GM18526 (cell line): ENCODE data around the gene BCL2.

Source experiments
- POLR2A ChIP-seq: IDR thresholded peaks from 3 replicates; pipeline ENCODE4 v1.6.1; 2011; ENCODE audit not compliant: insufficient read length; ENCODE audit errors: extremely low read depth

BCL2 gene

DNA sequence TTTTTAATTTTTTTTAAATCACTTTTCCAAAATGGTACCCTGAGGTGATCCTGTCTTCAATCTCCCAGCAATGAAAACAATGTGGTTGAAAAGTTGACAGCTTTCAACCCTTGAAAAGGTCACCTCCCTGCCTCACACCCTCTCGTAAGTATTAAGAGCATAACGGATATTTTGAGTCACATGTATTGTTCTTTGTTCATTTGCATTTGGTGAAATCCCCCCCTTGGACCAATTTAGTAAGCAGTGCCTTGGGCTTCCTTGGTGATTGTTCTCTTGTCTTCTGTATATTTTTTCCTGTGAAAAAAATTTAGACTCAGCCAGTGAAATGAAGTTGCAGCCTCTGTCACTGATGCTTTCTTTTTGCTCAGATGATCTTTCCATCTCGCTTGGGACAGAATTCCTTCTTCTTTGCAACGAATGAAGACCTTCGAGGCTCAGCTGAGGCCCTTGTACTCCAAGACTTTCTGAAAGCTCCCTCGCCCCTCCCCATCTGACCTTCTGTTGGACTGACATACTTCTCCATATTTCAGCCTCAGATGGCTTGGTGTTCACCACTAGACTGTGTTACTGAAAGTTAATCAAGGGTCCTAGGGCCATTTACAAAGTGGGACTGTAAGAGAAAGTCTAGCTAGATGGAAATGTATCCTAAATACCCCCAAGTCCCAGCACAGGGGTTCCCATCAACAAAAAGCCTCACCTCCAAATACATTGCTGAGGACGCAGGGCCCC lies 158.4 kb downstream of the BCL2 start:
- TF ChIP-seq POLR2A = no peak

DNA sequence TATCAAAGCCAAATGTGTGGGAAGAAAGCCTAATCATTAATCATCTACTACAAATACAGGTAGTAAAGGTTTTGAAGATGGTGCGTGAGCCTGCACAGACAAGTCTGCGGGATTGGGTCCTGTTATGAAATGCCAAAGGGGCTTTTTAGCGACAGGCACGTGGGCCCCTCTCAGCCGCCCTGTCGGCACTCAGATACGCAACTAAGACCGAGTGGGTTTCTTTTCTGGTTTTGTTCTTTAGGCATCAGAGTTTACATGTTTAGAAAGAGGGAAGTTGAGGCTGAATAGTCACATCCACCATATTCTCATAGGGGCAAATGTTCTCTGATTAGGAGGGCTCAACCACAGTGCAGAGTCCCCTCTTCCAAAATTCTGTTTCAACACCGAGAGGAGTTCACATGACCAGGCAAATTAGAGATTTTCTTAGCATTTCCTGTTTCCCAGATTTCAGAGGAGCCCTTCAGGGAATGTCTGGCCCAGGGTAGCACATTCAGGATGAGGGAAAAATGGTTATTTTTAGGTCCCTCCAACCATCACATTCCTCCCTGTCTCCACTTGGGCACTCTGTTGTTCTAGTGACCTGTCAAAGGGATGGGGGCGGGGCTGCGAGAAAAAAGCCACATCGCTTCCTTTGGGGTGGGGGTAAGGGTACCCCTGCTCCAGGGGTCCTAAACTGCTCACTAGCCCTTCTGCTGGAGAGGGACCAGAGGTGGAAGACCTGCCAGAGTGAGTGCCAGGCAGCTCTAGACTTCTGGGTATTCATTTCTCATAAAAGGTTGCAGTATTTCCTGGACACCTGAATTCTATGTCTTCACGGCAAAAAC lies 159.2 kb downstream of the BCL2 start:
- TF ChIP-seq POLR2A = no peak

- no peak for TF ChIP-seq POLR2A
These were observed 160.0 kb downstream of the BCL2 start for GRCh38 chr18:63159590-63159989.

DNA sequence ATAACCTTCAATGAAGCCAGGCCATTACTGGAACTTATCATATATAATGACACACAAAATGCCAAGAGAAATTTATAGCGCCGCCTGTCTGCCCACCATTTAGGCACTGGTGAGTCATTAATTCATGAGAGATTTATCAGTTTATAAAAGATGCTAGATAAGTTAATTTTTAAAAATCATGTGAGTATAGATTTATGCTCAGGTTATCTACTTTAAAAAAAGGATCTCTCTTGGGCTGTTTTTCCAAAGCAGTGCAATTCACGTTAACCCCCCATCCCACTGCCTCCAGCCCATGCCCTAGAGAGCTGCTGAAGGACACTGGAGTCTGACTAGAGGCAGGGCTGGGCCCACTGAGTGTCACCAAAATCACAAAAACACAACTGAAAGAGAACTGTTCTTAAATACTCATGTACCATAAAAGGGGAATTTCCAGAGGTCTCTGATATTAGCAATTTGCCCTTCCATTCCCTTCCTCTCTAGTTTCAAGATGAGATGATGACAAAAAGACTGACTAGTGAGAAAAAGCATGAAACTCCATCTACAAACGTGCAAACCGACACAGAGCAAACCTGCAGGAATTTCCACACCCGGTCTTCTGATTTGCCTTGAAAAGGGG lies 160.8 kb downstream of the BCL2 start:
- no peak for TF ChIP-seq POLR2A

- TF ChIP-seq POLR2A = no peak
These were observed 161.4 kb downstream of the BCL2 start for GRCh38 chr18:63158012-63158631.

GRCh38 chr18:63157293-63158011 lies 162.1 kb downstream of the BCL2 start:
- TF ChIP-seq POLR2A = no peak

GRCh38 chr18:63155910-63156773 lies 163.4 kb downstream of the BCL2 start:
- TF ChIP-seq POLR2A = no peak

DNA sequence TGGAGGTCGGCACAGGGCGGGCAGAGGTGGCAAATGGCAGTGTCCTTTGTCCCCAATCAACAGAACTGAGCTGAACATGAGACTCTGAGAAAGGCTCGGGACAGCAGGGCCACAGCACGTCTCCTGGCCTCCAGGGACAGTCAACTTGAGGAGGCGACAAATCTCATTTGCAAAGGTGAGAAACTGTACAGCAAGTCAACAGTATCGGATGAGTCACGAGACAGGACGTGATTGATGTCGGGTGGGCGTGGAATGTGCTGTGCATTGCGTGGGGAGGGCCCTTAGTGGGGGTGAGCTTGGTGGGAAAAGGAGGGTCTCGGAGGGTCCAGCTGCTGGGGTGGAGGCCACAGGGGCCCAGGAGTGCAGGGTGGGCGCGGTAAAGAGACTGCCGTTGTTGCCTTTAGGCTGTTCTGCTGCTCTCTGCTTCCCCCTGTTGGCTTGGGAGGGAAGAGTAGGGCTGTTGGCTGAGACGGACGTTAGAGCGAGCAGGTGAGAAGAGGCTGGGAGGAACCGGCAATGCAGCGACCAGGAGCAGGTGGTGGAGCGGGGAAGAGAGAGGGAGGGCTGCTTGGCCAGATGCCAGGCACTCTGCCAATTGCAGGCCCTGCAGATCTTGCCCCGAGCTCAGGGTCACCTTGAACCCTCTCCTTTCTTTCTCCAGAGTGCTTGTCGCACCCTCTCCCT lies 164.3 kb downstream of the BCL2 start:
- TF ChIP-seq POLR2A = no peak

DNA sequence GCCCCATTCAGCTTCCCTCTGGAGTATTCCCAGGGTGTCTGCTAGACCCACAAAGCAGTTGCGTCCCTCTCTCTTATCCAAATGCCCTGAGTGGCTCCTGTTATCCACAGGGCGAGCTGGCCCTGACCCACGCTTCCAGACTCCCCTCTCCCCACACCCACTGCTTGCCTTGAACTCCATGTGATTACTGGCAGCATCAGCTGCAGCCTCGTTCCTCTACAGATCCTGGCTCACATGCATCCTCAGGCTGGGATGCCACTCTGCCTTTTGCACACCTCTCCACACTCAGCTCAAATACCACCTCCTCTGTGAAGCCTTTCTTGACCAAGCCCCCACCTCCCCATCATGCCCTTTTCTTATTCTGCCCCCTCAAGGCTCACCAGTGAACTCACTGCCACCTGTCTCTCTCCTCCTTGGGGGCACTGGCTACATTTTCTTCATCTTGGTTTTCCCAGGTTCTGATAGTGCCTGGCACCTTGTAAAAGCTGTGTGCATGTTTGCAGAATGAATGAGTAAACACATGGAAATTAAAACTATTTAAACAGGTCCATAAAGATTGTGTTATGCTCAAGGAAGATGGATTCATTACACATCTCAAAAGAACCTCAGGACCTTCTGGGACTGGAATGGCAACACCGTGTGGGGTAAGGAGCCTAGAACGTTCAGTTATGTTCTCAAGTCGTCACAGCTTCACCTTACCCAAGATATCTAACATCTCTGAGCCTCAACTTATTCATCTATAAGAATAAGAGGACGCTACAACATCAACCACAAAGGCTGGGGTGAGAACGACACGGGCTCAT lies 165.0 kb downstream of the BCL2 start:
- no peak for TF ChIP-seq POLR2A

DNA sequence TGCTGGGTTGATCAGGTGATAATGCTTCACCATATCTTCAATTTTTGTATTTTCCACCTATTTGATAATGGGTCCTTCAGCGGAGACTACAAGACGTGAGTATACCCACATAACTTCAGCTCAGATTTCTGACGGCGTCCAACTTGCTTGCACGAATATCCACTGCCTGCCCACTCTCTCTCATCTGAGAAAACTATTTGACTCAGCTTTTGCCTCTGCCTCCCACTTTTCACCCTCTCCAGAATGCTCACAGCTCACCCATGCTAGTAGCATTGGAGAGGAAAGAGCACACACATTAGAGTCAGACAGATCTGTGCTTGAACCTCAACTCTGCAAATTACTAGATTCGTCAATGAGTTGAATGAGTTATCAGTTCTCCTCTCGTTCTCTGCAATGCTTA lies 166.8 kb downstream of the BCL2 start:
- TF ChIP-seq POLR2A = no peak

GRCh38 chr18:63152096-63152495 lies 167.5 kb downstream of the BCL2 start:
- TF ChIP-seq POLR2A = no peak

DNA sequence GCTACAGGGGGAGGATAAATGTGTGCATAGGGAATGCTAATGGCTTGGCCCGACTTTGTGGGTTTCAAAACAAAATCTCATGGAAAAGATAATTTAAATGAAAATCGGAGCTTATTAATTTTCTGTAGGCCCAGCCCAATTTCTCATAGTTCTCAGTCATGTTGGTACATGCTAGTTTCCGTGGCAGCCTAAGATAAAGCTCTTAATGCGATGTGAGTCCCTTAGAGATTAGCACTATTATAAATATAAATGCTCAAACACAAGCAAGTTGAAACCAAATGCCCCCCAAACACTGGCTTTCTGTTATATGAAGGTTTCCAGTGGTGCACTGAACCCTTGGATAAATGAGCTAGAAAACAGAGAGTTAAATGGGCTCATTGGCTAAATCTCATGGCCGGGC lies 168.0 kb downstream of the BCL2 start:
- TF ChIP-seq POLR2A = no peak

GRCh38 chr18:63150942-63151421 lies 168.6 kb downstream of the BCL2 start:
- TF ChIP-seq POLR2A = no peak

DNA sequence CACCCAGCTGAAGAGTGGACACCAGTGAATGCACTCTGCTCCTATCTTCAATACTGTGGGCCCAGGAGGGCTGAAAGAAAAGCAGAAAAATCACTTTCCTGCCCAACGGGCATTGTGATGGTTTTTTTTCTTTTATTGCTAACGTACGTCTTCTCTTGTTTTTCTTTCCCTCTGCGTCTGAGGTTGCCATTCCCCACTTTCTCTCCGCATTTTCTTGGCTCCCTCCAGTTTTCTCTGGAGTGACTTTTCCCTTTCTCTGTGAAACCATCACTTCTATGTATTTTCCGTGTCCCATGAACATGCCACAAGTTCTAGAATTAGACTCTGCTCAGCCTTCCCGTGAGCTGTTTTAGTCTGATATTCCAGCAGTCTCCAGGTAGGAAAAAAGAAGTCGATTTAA lies 169.2 kb downstream of the BCL2 start:
- TF ChIP-seq POLR2A = no peak
